CD14-positive monocyte (primary cell): ENCODE results near the gene PTPRN2. TPM values are rescaled to one million over a fixed set of nuclear protein-coding genes. Genes with fewer than 3 reads are reported as not detected.

Experiments used
- DNase-seq, 3 donors: peaks; one replicate each; pipeline ENCODE4 v3.0.0-alpha.2; 2011 to 2022
- H2AFZ ChIP-seq: 2 replicates; pipeline ENCODE4 v1.6.0; 2012; ENCODE audit warnings: mild to moderate bottlenecking, low read depth, low read length, inconsistent platforms; ENCODE audit not compliant: insufficient read depth, poor library complexity, severe bottlenecking
- H3K27ac ChIP-seq, 2 donors: 1 replicate in 1 of 2; 2 replicates in 1 of 2; pipeline ENCODE4 v1.5.1; 2012 to 2013; ENCODE audit warnings: low read length in 2 of 2, control low read depth in 1 of 2, inconsistent platforms in 1 of 2, low read depth in 1 of 2, mild to moderate bottlenecking in 1 of 2
- H3K27me3 ChIP-seq, 2 donors: one replicate each; pipeline versions ENCODE4 v1.6.0 to v1.6.1; 2011 to 2013; ENCODE audit warnings: low read length in 2 of 2; ENCODE audit not compliant: control insufficient read depth in 2 of 2, insufficient read depth in 2 of 2
- H3K36me3 ChIP-seq, 2 donors: replicated peaks in 1 of 2; 1 replicate in 1 of 2; 2 replicates in 1 of 2; pipeline versions ENCODE4 v1.5.1 to v1.6.1; 2012 to 2013; ENCODE audit warnings: low read length in 2 of 2, control low read depth in 1 of 2, inconsistent platforms in 1 of 2, mild to moderate bottlenecking in 1 of 2; ENCODE audit not compliant: insufficient read depth in 2 of 2, control insufficient read depth in 1 of 2
- H3K4me1 ChIP-seq, 2 donors: 1 replicate in 1 of 2; 2 replicates in 1 of 2; pipeline versions ENCODE4 v1.5.1 to v1.6.1; 2012 to 2013; ENCODE audit warnings: low read length in 2 of 2, control low read depth in 1 of 2, inconsistent platforms in 1 of 2, mild to moderate bottlenecking in 1 of 2, moderate library complexity in 1 of 2; ENCODE audit not compliant: insufficient read depth in 2 of 2, control insufficient read depth in 1 of 2
- H3K4me2 ChIP-seq: replicated peaks from 2 replicates; pipeline ENCODE3; 2012; ENCODE audit warnings: low read length, moderate library complexity, mild to moderate bottlenecking; ENCODE audit not compliant: poor library complexity, severe bottlenecking; ENCODE audit errors: extremely low read depth
- H3K4me3 ChIP-seq, 3 experiments: fragments of 200-600 bp in 1 of 3; sonication (generic) in 1 of 3; replicated peaks in 1 of 3; 1 replicate in 2 of 3; 2 replicates in 1 of 3; pipeline ENCODE4 v1.5.1; 2011 to 2013; ENCODE audit warnings: low read length in 3 of 3, mild to moderate bottlenecking in 3 of 3, control low read depth in 2 of 3, low read depth in 2 of 3, inconsistent platforms in 1 of 3, moderate library complexity in 1 of 3
- H3K79me2 ChIP-seq: 2 replicates; pipeline ENCODE4 v1.6.0; 2012; ENCODE audit warnings: mild to moderate bottlenecking, control low read depth, inconsistent platforms, low read length, moderate library complexity; ENCODE audit not compliant: insufficient read depth
- H3K9ac ChIP-seq: 2 replicates; pipeline ENCODE4 v1.6.0; 2017; ENCODE audit warnings: low read length, mild to moderate bottlenecking; ENCODE audit not compliant: insufficient read depth, poor library complexity, severe bottlenecking
- H3K9me3 ChIP-seq, 2 donors: replicated peaks in 1 of 2; 1 replicate in 1 of 2; 2 replicates in 1 of 2; pipeline versions ENCODE4 v1.5.1 to v1.6.1; 2012 to 2013; ENCODE audit warnings: low read length in 2 of 2, control low read depth in 1 of 2; ENCODE audit not compliant: control insufficient read depth in 1 of 2, insufficient read depth in 1 of 2
- H4K20me1 ChIP-seq: 2 replicates; pipeline ENCODE4 v1.6.0; 2012; ENCODE audit warnings: mild to moderate bottlenecking, low read length, control low read depth, moderate library complexity; ENCODE audit not compliant: insufficient read depth
- H3K27ac Mint-ChIP-seq, 7 donors: one replicate each; pipeline ENCODE4 v1.8.0; 2020; ENCODE audit warnings: mild to moderate bottlenecking in 7 of 7, mixed read lengths in 7 of 7, moderate library complexity in 6 of 7, inconsistent platforms in 2 of 7
- H3K27me3 Mint-ChIP-seq, 3 donors: one replicate each; pipeline ENCODE4 v1.8.0; 2021 to 2022; ENCODE audit warnings: low read depth in 3 of 3, mild to moderate bottlenecking in 3 of 3, mixed read lengths in 3 of 3, moderate library complexity in 3 of 3, inconsistent platforms in 1 of 3
- H3K36me3 Mint-ChIP-seq, 2 donors: one replicate each; pipeline ENCODE4 v1.8.0; 2020; ENCODE audit warnings: mixed read lengths in 2 of 2, inconsistent platforms in 1 of 2, mild to moderate bottlenecking in 1 of 2
- H3K4me1 Mint-ChIP-seq: one replicate; pipeline ENCODE4 v1.8.0; 2020; ENCODE audit warnings: mild to moderate bottlenecking, mixed read lengths
- H3K4me3 Mint-ChIP-seq, 2 donors: one replicate each; pipeline ENCODE4 v1.8.0; 2020; ENCODE audit warnings: mild to moderate bottlenecking in 2 of 2, mixed read lengths in 2 of 2, moderate library complexity in 1 of 2
- H3K9me3 Mint-ChIP-seq, 7 donors: one replicate each; pipeline ENCODE4 v1.8.0; 2020 to 2022; ENCODE audit warnings: mixed read lengths in 7 of 7, mild to moderate bottlenecking in 6 of 7, moderate library complexity in 6 of 7, inconsistent platforms in 2 of 7
- WGBS: methylation state at CpG from one replicate; pipeline ENCODE4 v1.1.5; 2013; ENCODE audit warnings: missing lambda C conversion rate; ENCODE audit not compliant: insufficient coverage; 5-methylcytosine and 5-hydroxymethylcytosine counted together
- intact Hi-C, 2 donors: fragments of 100-400 bp; cut with micrococcal nuclease; formaldehyde crosslinking; loops; one replicate each; pipeline versions ENCODE4 v1.15.0 to v1.15.1; 2023
- polyA plus RNA-seq, 3 donors: library from polyadenylated mRNA; depleted of rRNA in 1 of 3; unstranded in 2 of 3; stranded (reverse) in 1 of 3; fragments of 300-500 nt in 2 of 3; fragments of >200 nt in 1 of 3; fragmentation: Illumina TruSeq in 2 of 3; gene quantifications; 1 replicate in 2 of 3; 2 replicates in 1 of 3; pipeline ENCODE4 v1.2.3, GENCODE V29; 2012 to 2021
- TF ChIP-seq, protein P1 (sequence below): fragments of 200-600 bp; IDR thresholded peaks from one replicate; pipeline ENCODE4 v1.8.0; 2022; ENCODE audit warnings: antibody characterized with exemption, mild to moderate bottlenecking

Gene PTPRN2
- polyA plus RNA-seq, 3 donors = 0.25 to 1.4 (median 0.97) TPM

DNA sequence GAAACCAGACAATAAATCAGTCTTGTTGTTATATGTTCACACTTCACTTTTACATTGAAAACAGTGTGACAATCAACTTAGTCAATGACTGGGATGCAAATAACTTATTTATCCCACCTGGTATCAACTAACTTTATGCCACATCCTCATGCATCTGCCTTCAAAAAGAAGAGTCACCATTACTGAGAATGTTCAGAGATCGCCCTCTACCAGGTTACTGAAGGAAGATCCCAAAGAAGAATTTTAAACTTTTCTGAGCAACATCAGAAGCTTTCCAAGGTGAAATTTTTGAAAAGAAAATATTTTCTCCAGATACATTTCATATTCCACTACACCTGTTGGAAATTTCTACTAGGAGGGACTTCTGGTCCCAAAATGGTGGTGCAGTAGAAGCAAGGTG lies 359.5 kb downstream of the PTPRN2 start:
- no peak overlapping the region for H2AFZ ChIP-seq
- H3K4me1 Mint-ChIP-seq = no peaks in the 10 kb centered on the region
- H3K36me3 Mint-ChIP-seq = no peaks in the 10 kb centered on the region
- intact Hi-C loops = no loop called here
- H3K4me1 ChIP-seq = no peaks in the 10 kb centered on the region
- no peaks in the 10 kb centered on the region for H4K20me1 ChIP-seq
- DNase-seq = no peak
- H3K27me3 Mint-ChIP-seq = peaks cover 0 to 2% (median 0%) of the 10 kb centered on the region in 3 donors
- no peak overlapping the region for H3K9ac ChIP-seq
- H3K27me3 ChIP-seq = no peaks in the 10 kb centered on the region
- H3K27ac Mint-ChIP-seq = no peak overlapping the region
- peaks cover 6 to 15% of the 10 kb centered on the region in 2 donors for H3K9me3 ChIP-seq
- H3K79me2 ChIP-seq = no peaks in the 10 kb centered on the region
- H3K27ac ChIP-seq = no peak overlapping the region
- H3K4me3 Mint-ChIP-seq = no peak overlapping the region
- H3K4me2 ChIP-seq = no peak overlapping the region
- TF ChIP-seq, protein P1, sequence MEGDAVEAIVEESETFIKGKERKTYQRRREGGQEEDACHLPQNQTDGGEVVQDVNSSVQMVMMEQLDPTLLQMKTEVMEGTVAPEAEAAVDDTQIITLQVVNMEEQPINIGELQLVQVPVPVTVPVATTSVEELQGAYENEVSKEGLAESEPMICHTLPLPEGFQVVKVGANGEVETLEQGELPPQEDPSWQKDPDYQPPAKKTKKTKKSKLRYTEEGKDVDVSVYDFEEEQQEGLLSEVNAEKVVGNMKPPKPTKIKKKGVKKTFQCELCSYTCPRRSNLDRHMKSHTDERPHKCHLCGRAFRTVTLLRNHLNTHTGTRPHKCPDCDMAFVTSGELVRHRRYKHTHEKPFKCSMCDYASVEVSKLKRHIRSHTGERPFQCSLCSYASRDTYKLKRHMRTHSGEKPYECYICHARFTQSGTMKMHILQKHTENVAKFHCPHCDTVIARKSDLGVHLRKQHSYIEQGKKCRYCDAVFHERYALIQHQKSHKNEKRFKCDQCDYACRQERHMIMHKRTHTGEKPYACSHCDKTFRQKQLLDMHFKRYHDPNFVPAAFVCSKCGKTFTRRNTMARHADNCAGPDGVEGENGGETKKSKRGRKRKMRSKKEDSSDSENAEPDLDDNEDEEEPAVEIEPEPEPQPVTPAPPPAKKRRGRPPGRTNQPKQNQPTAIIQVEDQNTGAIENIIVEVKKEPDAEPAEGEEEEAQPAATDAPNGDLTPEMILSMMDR = no peak
- WGBS = 80% methylated on average over 1 of the region's 1 CpG
- H3K4me3 ChIP-seq = no peak overlapping the region
- no peaks in the 10 kb centered on the region for H3K36me3 ChIP-seq
- H3K9me3 Mint-ChIP-seq = peaks cover 3 to 20% (median 12%) of the 10 kb centered on the region in 7 donors

DNA sequence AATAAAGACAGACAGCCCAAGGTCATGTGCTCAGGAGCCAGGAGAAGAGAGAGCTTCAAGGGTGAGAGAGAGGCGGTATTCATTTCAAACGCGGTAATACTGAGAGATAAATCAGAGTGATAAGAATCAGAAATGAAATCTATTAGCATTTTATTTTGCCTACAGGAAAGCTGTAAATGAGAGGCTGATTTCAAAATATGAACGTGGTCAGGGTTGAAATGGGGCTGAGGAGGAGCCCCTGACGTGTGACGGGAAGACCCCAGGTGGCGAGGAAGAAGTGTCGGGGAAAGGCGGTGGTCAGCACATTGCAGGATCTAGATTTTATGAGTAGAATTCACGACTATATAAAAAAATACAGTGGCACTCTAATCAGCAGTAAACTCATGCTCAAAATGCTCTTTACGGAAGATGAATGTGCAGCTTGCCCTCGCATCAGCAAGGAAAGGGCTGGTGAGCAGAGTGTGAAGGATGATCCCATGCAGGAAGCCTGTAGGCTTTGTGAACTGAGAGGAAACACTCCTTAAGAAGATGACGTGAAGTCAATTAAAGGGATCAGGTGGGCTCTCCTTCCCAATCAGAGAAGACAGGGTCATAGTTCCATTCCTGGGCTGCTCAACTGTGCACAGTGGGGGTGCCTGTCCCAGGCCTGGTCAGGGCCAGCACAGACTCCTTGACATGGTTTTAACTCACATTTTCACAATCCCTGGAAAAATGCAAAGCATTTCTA lies 360.2 kb downstream of the PTPRN2 start:
- H3K4me2 ChIP-seq = no peak overlapping the region
- intact Hi-C loops = no loop called here
- Mint-ChIP-seq H3K36me3 (no peaks in the 10 kb centered on the region), H3K27ac (no peak overlapping the region), H3K27me3 (peaks cover 0 to 2% (median 0%) of the 10 kb centered on the region in 3 donors), H3K9me3 (peaks cover 3 to 16% (median 12%) of the 10 kb centered on the region in 7 donors), H3K4me1 (no peaks in the 10 kb centered on the region), H3K4me3 (no peak overlapping the region)
- no peak overlapping the region for H3K27ac ChIP-seq
- no peak overlapping the region for H3K4me3 ChIP-seq
- TF ChIP-seq, protein P1 = no peak
- no peaks in the 10 kb centered on the region for H3K4me1 ChIP-seq
- no peak overlapping the region for H3K9ac ChIP-seq
- H3K36me3 ChIP-seq = no peaks in the 10 kb centered on the region
- peaks cover 6 to 15% of the 10 kb centered on the region in 2 donors for H3K9me3 ChIP-seq
- no peak for DNase-seq
- no peaks in the 10 kb centered on the region for H3K79me2 ChIP-seq
- no peak overlapping the region for H2AFZ ChIP-seq
- no peaks in the 10 kb centered on the region for H3K27me3 ChIP-seq
- H4K20me1 ChIP-seq = no peaks in the 10 kb centered on the region
- WGBS = 90% methylated on average over 11 of the region's 13 CpGs
